Sigmoid colon (tissue), 7 donors: ENCODE results near the gene MYCT1. TPM values are rescaled to one million over a fixed set of nuclear protein-coding genes. Genes with fewer than 3 reads are reported as not detected.

ENCODE experiments used
- DNase-seq: peaks from one replicate; pipeline ENCODE4 v3.0.0-alpha.2; 2019
- H3K27ac ChIP-seq, 4 donors: fragments of 200-600 bp; sonication (generic); one replicate each; pipeline ENCODE4 v1.5.1; 2016 to 2019; ENCODE audit warnings: mild to moderate bottlenecking in 1 of 4
- H3K27me3 ChIP-seq, 3 donors: fragments of 200-600 bp; sonication (generic); one replicate each; pipeline ENCODE4 v1.5.1; 2019; ENCODE audit warnings: mild to moderate bottlenecking in 1 of 3
- H3K36me3 ChIP-seq, 4 donors: fragments of 200-600 bp; sonication (generic); one replicate each; pipeline ENCODE4 v1.5.1; 2016 to 2019
- H3K4me1 ChIP-seq, 4 donors: fragments of 200-600 bp; sonication (generic); one replicate each; pipeline ENCODE4 v1.5.1; 2017 to 2019
- H3K4me3 ChIP-seq, 4 donors: fragments of 200-600 bp; sonication (generic); one replicate each; pipeline ENCODE4 v1.5.1; 2017 to 2019; ENCODE audit warnings: mild to moderate bottlenecking in 2 of 4, moderate library complexity in 1 of 4
- H3K9me3 ChIP-seq, 4 donors: fragments of 200-600 bp in 3 of 4; sonication (generic) in 3 of 4; one replicate each; pipeline versions ENCODE4 v1.5.1 to v1.6.1; 2013 to 2019
- EP300 ChIP-seq, 4 donors: sonication (generic); formaldehyde crosslinking; IDR thresholded peaks; one replicate each; pipeline ENCODE4 v1.6.1; 2017; ENCODE audit warnings: antibody characterized with exemption in 4 of 4
- POLR2A ChIP-seq, 2 donors: fragments of 450-650 bp; IDR thresholded peaks; one replicate each; pipeline ENCODE4 v1.6.1; 2016; ENCODE audit warnings: antibody characterized with exemption in 2 of 2, mild to moderate bottlenecking in 2 of 2, moderate library complexity in 2 of 2
- POLR2AphosphoS5 ChIP-seq, 4 donors: sonication (generic); formaldehyde crosslinking; IDR thresholded peaks; one replicate each; pipeline ENCODE4 v1.6.1; 2017; ENCODE audit warnings: antibody characterized with exemption in 4 of 4
- WGBS, 2 donors: extraction: QIAGEN DNeasy Blood & Tissue Kit; methylation state at CpG; one replicate each; pipeline ENCODE4 v1.1.7; 2013; 5-methylcytosine and 5-hydroxymethylcytosine counted together
- intact Hi-C: fragments of 100-400 bp; cut with DNase I; formaldehyde crosslinking; loops from one replicate; pipeline ENCODE4 v1.15.1; 2023
- polyA plus RNA-seq, 3 donors: library from polyadenylated mRNA; stranded (reverse); fragments of 200-250 nt; gene quantifications; one replicate each; pipeline ENCODE4 v1.2.3, GENCODE V29; 2013
- total RNA-seq, 4 donors: library from RNA; depleted of rRNA; stranded (reverse); fragments of >200 nt; gene quantifications; one replicate each; pipeline ENCODE4 v1.1.0, GENCODE V29; 2016
- TF ChIP-seq, protein P1 (sequence below), 4 experiments: fragments of 450-650 bp in 3 of 4; fragments of 200-600 bp in 1 of 4; IDR thresholded peaks; one replicate each; pipeline ENCODE4 v1.5.1; 2016 to 2019; ENCODE audit warnings: antibody characterized with exemption in 4 of 4, mild to moderate bottlenecking in 3 of 4, moderate library complexity in 2 of 4
- donor health status: healthy with polysubstance abuse.
- donor health status: Bipolar disorder and iron deficiency.
- donor health status: healthy.

The MYCT1 gene, protein sequence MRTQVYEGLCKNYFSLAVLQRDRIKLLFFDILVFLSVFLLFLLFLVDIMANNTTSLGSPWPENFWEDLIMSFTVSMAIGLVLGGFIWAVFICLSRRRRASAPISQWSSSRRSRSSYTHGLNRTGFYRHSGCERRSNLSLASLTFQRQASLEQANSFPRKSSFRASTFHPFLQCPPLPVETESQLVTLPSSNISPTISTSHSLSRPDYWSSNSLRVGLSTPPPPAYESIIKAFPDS
- total RNA-seq: 1 to 10 TPM; 5.4 to 9.7 (median 6.7) TPM
- polyA plus RNA-seq: 1 to 10 TPM in 2 of 3 donors, under 1 TPM in 1; 0.46 to 3.3 (median 1.8) TPM

DNA sequence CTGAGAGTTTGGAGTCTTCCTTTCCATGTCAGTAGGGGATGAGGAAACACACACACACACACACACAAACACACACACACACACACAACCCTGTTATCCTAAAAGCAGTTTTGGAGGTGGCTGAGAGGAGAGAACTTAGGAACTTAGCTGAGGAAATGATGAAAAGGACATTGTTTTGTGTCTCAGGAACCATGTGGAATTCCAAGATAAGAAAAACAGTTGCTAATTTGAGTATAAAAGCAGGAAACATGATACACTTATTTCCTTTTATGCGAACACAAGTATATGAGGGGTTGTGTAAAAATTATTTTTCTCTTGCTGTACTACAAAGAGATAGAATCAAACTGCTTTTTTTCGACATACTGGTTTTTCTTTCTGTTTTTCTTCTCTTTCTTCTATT, at the start of gene MYCT1:
TSS of gene MYCT1 (plus strand) at position 264 of the 400 bp plus-strand sequence. CDS start at position 270, 6 bp downstream.
- no peak for DNase-seq
- peak within 1 kb of the TSS in 2 of 4 donors; percentile 18 to 27 for H3K27ac ChIP-seq
- H3K27me3 ChIP-seq: no peaks in the 10 kb centered on the region
- H3K4me3 ChIP-seq: peak within 1 kb of the TSS in 1 of 4 donors; percentile 9
- intact Hi-C loops: no loop called here
- no peak for TF ChIP-seq EP300 (IDR thresholded peaks at IDR 0.05)
- TF ChIP-seq POLR2AphosphoS5 (IDR thresholded peaks at IDR 0.05): peak; percentile 29 to 62 (median 38)
- no peak for TF ChIP-seq POLR2A (IDR thresholded peaks at IDR 0.05)
- no peaks in the 10 kb centered on the region for H3K9me3 ChIP-seq
- no peaks in the 10 kb centered on the region for H3K36me3 ChIP-seq
- WGBS, 2 donors: 49 to 59% methylated on average over 2 of the region's 2 CpGs
- no peaks in the 10 kb centered on the region for H3K4me1 ChIP-seq

DNA sequence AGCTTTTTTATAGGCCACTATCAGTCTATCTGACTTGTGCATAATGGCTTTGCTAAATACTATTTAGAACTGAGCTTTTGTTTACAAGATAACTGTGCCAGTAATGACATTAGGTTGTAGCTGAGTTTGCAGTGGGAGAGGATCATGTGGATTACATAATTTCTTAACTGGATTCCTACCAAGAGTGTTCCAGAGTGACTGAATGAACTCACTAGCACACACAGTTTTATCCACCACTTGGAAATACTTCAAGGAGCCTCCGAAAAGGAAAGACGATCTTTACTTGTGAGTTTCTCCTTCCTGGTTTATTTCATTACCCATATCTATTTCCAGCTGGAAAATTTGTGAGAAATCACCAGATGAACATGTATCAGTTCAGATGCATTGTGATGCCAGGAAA, 49.6 kb upstream of the MYCT1 start:
- Histone ChIP-seq H3K4me1 (peaks cover 0 to 11% (median 0%) of the 10 kb centered on the region in 4 donors), H3K27ac (peak overlapping the region in 2 of 4 donors; percentile 38 to 40), H3K4me3 (no peak overlapping the region), H3K27me3 (no peaks in the 10 kb centered on the region), H3K36me3 (no peaks in the 10 kb centered on the region), H3K9me3 (no peaks in the 10 kb centered on the region)
- WGBS, 2 donors: 71 to 85% methylated on average over 2 of the region's 2 CpGs
- DNase-seq: no peak
- intact Hi-C loops: no loop called here
- TF ChIP-seq, protein P1, sequence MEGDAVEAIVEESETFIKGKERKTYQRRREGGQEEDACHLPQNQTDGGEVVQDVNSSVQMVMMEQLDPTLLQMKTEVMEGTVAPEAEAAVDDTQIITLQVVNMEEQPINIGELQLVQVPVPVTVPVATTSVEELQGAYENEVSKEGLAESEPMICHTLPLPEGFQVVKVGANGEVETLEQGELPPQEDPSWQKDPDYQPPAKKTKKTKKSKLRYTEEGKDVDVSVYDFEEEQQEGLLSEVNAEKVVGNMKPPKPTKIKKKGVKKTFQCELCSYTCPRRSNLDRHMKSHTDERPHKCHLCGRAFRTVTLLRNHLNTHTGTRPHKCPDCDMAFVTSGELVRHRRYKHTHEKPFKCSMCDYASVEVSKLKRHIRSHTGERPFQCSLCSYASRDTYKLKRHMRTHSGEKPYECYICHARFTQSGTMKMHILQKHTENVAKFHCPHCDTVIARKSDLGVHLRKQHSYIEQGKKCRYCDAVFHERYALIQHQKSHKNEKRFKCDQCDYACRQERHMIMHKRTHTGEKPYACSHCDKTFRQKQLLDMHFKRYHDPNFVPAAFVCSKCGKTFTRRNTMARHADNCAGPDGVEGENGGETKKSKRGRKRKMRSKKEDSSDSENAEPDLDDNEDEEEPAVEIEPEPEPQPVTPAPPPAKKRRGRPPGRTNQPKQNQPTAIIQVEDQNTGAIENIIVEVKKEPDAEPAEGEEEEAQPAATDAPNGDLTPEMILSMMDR (IDR thresholded peaks at IDR 0.05): no peak
- TF ChIP-seq POLR2A (IDR thresholded peaks at IDR 0.05) (no peak), POLR2AphosphoS5 (IDR thresholded peaks at IDR 0.05) (peak in 1 of 4 donors; percentile 38), EP300 (IDR thresholded peaks at IDR 0.05) (no peak)

- intact Hi-C loops: no loop called here
- 69 to 79% methylated on average over 3 of the region's 3 CpGs for WGBS, 2 donors
- TF ChIP-seq POLR2A (IDR thresholded peaks at IDR 0.05) (no peak), EP300 (IDR thresholded peaks at IDR 0.05) (no peak), POLR2AphosphoS5 (IDR thresholded peaks at IDR 0.05) (no peak)
- TF ChIP-seq, protein P1 (IDR thresholded peaks at IDR 0.05): no peak
- H3K27me3 ChIP-seq: no peaks in the 10 kb centered on the region
- H3K9me3 ChIP-seq: no peaks in the 10 kb centered on the region
- no peaks in the 10 kb centered on the region for H3K36me3 ChIP-seq
- H3K4me1 ChIP-seq: peaks cover 0 to 11% (median 0%) of the 10 kb centered on the region in 4 donors
- no peak for DNase-seq
- H3K27ac ChIP-seq: no peak overlapping the region
- H3K4me3 ChIP-seq: no peak overlapping the region
Measured at GRCh38 chr6:152651986-152652385, 45.7 kb upstream of the MYCT1 start.

DNA sequence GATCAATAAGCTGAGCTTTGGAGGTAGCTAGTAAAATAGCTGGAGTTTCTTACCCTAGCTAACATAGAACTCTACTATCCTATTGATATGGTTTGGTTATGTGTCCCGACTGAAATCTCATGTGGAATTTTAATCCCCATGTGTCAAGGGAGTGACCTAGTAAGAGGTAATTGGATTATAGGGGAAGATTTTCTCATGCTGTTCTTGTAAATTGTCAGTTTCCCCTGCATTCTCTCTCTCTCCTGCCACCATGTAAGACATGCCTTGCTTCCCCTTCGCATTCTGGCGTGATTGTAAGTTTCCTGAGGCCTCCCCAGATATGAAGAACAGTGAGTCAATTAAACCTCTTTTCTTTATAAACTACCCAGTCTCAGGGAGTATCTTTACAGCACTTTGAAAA, 35.9 kb upstream of the MYCT1 start:
- Histone ChIP-seq H3K36me3 (no peaks in the 10 kb centered on the region), H3K27me3 (no peaks in the 10 kb centered on the region), H3K4me3 (no peak overlapping the region), H3K9me3 (no peaks in the 10 kb centered on the region), H3K4me1 (no peaks in the 10 kb centered on the region), H3K27ac (no peak overlapping the region)
- DNase-seq: no peak
- TF ChIP-seq, protein P1 (IDR thresholded peaks at IDR 0.05): no peak
- TF ChIP-seq EP300 (IDR thresholded peaks at IDR 0.05): no peak
- TF ChIP-seq POLR2AphosphoS5 (IDR thresholded peaks at IDR 0.05): no peak
- TF ChIP-seq POLR2A (IDR thresholded peaks at IDR 0.05): no peak
- WGBS, 2 donors: 82 to 89% methylated on average over 3 of the region's 3 CpGs
- intact Hi-C loops: no loop called here

- Histone ChIP-seq H3K27ac (no peak overlapping the region), H3K27me3 (no peaks in the 10 kb centered on the region), H3K36me3 (no peaks in the 10 kb centered on the region), H3K9me3 (no peaks in the 10 kb centered on the region), H3K4me1 (no peaks in the 10 kb centered on the region), H3K4me3 (no peak overlapping the region)
- 13 to 46% methylated on average over 1 of the region's 1 CpG for WGBS, 2 donors
- DNase-seq: no peak
- TF ChIP-seq, protein P1 (IDR thresholded peaks at IDR 0.05): peak in 3 of 4 experiments; percentile 11 to 23 (median 19)
- no peak for TF ChIP-seq EP300 (IDR thresholded peaks at IDR 0.05)
- no peak for TF ChIP-seq POLR2A (IDR thresholded peaks at IDR 0.05)
- TF ChIP-seq POLR2AphosphoS5 (IDR thresholded peaks at IDR 0.05): no peak
- intact Hi-C loops: loop anchor here (2.0 kb wide), 1 partner anchor 117 kb away; no protein-coding TSS in a partner anchor
Measured at GRCh38 chr6:152669895-152670294, 27.8 kb upstream of the MYCT1 start.
